ENCODE measurements around the gene CMPK1.
A peak's percentile ranks its signal among the peaks of the same experiment; 100 is the strongest.

CMPK1 gene

DNA sequence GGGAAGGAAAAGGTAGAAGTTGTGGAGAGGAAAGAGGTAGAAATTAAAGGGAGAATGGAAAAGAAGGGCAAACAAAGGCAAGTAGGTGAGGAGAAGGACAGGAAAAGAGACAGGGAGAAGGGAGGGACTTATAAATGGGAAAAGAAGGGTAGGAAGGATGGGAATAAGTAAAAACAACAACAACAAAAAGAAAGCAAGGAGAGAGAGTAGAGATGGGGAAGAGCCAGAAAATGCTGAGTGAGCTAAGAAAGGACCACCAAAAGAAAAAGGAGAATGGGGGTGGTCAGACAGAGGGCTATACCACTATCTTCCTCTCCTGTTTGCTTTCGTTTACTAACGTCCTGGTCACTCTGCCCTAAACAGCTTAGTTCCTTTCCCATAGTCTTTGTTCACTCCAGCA, 1.7 kb upstream of the CMPK1 start:
- DNase-seq (ENCODE audit: low read depth) = no peak
- TF ChIP-seq, protein P1, sequence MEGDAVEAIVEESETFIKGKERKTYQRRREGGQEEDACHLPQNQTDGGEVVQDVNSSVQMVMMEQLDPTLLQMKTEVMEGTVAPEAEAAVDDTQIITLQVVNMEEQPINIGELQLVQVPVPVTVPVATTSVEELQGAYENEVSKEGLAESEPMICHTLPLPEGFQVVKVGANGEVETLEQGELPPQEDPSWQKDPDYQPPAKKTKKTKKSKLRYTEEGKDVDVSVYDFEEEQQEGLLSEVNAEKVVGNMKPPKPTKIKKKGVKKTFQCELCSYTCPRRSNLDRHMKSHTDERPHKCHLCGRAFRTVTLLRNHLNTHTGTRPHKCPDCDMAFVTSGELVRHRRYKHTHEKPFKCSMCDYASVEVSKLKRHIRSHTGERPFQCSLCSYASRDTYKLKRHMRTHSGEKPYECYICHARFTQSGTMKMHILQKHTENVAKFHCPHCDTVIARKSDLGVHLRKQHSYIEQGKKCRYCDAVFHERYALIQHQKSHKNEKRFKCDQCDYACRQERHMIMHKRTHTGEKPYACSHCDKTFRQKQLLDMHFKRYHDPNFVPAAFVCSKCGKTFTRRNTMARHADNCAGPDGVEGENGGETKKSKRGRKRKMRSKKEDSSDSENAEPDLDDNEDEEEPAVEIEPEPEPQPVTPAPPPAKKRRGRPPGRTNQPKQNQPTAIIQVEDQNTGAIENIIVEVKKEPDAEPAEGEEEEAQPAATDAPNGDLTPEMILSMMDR (conservative IDR thresholded peaks at IDR 0.05; ENCODE audit: low read depth, low read length) = no peak
- H3K4me3 ChIP-seq (ENCODE audit: low read length) = no peak overlapping the region

DNA sequence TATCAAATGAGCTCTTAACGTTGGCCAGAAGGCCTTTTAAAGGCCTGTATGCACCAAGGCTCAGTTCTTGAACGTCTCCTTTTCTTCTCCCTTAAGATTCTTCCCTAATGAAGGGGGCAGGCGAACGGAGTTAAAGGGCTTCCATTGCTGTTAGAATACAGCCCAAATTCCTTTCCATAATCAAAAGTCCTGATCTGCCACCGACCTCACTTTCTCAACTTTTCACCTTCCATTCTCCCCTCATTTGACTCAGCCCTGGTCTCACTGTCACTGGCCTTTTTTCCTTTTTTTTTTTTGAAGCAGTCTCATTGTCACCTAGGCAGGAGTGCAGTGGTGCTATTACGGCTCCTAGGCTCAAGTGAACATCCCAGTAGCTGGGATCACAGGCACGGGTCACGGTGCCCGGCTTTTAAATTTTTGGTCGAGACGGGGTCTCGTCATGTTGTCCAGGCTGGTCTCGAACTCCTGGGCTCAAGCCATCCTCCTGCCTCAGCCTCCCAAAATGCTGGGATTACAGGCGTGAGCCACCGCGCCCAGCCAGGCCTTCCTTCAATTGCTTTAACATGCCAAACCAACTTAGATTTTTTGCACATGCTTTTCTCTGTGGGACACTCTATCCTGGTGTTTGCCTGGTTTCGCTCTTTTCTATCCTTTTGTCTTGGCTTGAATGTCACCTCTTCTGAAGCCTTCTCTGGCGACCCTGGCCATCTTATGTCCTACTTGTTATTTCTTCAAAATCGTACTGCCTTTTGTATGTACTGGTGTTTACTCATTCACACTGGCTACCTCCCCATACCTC, 612 bp upstream of the CMPK1 start:
- TF ChIP-seq, protein P1 (conservative IDR thresholded peaks at IDR 0.05; ENCODE audit: low read depth, low read length) = no peak
- H3K4me3 ChIP-seq (ENCODE audit: low read length) = peak overlapping the region; percentile 82
- DNase-seq (ENCODE audit: low read depth) = no peak

DNA sequence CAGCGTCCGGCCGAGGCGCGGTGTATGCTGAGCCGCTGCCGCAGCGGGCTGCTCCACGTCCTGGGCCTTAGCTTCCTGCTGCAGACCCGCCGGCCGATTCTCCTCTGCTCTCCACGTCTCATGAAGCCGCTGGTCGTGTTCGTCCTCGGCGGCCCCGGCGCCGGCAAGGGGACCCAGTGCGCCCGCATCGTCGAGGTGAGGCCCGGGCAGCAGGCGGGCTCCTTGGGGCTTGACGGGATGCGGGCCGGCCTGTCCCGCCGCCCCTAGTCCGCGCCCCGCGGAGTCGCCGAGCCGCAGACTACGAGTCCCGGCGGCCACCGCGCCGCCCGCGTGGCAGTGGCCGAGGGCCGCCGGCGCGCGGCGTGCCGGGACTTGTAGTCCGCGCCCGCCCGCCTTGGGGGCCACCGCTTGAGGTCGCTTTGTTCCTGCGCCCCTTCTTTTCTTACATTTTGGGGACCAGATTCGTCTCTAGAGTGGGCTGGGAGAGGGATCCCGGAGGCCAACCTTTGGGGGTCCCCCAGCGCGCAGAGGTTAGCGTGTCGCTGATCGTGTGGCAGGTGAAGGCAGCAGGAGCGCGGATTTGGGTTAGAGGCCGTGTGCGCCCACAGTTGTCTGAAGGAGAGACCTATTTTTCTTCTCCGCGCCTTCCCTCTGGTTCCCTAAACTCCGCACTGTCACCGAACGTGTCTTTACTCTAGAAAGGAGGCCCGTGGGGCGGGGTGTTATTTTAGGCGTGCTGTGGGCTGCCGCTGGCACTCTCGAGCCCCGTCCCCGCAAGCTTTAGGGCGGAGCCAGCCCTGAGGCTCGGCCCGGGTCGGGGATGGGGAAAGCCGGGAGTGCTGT, 553 bp downstream of the CMPK1 start:
- peak; percentile 24 for DNase-seq (ENCODE audit: low read depth)
- peak overlapping the region; percentile 93 for H3K4me3 ChIP-seq (ENCODE audit: low read length)
- TF ChIP-seq, protein P1 (conservative IDR thresholded peaks at IDR 0.05; ENCODE audit: low read depth, low read length) = peak; percentile 17

DNA sequence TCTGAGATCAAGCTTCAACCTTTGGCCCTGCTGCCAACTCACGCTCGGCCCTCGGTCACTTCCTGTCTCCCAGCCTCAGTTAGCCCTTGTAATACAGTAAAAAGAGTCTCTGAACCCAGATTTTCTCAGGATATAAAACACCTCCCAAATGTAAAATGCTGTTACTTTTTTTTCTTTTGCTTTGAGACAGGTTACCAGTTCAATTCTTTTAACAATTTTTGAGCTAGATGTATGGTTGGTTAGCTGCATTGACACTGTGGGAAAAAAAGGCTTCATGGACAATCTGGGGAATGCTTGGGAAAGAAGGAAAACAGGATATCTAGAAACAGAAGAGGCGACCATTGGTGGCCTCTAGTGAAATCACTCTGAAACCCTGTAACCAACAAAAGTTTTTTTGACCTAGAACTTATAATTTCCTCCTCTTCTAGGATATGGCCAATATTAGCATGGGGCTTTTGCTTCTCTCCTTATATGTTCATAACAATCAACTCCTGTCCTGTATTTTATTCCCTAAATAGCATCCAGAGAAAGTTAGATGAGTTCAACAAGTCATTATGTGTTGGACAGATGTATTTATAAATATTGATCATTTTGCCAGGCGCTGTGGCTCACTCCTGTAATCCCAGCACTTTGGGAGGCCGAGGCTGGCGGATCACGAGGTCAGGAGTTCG, 1.3 kb downstream of the CMPK1 start:
- peak overlapping the region; percentile 93 for H3K4me3 ChIP-seq (ENCODE audit: low read length)
- DNase-seq (ENCODE audit: low read depth) = peak; percentile 19
- TF ChIP-seq, protein P1 (conservative IDR thresholded peaks at IDR 0.05; ENCODE audit: low read depth, low read length) = no peak

DNA sequence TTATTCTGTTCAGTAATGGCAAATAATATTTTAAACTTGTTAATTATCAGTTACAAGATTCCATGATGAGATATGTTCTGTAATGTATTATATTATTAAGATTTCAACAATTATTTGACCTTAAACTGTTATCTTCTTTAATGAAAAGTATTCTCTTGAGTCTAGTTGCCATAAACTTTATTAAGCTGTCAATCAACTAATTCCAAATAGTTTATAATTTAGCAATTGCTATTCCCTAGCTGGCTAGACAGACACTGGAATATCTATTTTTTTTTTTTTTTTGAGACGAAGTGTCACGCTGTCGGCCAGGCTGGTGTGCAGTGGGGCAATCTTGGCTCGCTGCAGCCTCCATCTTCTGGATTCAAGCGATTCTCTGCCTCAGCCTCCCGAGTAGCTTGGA, 3.8 kb downstream of the CMPK1 start:
- TF ChIP-seq, protein P1 (conservative IDR thresholded peaks at IDR 0.05; ENCODE audit: low read depth, low read length) = no peak
- DNase-seq (ENCODE audit: low read depth) = no peak
- H3K4me3 ChIP-seq (ENCODE audit: low read length) = no peak overlapping the region

DNA sequence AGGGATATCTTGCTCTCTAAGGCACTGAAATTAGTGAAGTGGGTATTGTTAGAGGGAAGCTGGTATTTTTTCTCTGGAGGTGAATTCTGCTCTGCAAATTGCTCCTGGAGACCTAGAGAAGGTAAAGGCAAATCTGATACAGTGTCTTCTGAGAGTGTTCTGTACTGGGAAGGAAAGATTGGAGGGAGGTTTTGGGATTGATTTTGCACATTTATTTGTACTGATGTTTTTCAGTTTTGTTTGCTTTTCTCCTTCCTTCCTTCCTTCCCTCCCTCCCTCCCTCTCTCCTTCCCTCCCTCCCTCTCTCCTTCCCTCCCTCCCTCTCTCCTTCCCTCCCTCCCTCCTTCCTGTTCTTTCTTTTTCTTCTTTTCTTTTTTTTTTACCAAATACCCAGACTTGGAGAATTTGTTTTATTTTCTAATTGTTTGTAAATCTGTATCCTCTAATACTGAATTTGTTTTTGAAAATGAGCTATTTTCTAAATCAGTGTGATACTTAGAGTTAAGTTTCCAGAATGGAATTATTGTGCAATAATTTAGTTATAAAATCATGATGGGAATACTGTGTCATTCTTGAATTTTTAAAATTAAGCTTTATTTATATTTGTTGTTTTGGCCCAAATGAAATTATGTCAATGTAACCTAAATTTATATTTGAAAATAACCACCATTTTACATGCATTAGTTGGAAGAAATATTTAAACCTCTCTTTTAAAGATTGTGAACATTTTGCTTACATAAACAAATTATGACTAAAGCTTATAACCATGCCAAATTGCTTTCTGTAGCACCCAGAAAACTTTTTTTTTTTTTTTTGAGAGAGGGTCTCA, 4.9 kb downstream of the CMPK1 start:
- no peak overlapping the region for H3K4me3 ChIP-seq (ENCODE audit: low read length)
- DNase-seq (ENCODE audit: low read depth) = no peak
- TF ChIP-seq, protein P1 (conservative IDR thresholded peaks at IDR 0.05; ENCODE audit: low read depth, low read length) = no peak

Data from retinal pigment epithelial cell (primary cell).